Stromal cell of bone marrow (primary cell): ENCODE measurements around the gene MAPRE3.
A peak's percentile ranks its signal among the peaks of the same experiment; 100 is the strongest.
"Not testable (repeated sequence)": the region's sequence is repeated elsewhere in the genome, so short reads cannot be mapped to it uniquely, and the experiment has no call there.

Experiments used
- DNase-seq: peaks from one replicate; pipeline ENCODE4 v3.0.0-alpha.2; 2012; ENCODE audit warnings: low read depth

Gene MAPRE3

GRCh38 chr2:26970244-26970927 is at the start of gene MAPRE3:
TSS of gene MAPRE3 (plus strand) at chr2:26970637. CDS start at chr2:27022219, 51,582 bp downstream.
- DNase-seq, result peak; percentile 41

- no peak for DNase-seq
Measured at GRCh38 chr2:26921323-26921722, 49.1 kb upstream of the MAPRE3 start.

DNA sequence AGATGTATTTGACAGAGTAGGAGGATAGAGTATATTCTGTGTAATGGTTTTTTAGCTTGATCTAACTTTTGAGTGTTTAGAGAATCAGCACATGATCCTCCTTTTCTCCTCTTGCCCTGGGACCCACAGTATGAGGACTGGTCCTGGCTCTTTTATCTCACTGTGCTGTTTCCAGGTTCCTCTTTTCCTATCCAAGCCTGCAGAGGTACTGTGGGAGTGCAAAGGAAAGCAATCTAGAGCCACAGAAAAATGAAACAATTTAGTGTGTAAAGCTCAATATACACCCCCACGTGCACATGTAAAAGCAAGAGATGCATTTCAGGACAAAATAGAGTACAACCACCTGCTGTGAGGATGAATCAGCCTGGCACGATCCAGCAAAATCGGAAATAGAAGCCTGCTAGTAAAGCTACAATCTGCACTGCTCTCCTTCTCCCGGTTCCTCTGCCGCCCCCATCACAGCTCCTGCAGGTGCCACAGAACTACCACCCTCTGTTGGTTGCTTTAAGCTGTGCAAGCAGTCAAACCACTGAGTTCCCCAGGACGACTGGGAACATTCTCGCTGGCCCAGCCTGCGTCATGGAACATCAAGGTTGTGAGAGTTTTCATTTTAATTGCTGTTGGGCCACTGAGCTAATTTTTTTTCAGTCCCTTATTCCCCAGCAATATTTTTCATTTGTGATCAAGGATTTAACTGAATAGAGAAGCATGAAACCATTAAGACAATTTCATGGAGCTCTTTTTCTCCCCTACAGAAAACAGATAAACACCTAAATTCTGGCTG is 47.8 kb upstream of the MAPRE3 start:
- DNase-seq, result no peak

- not testable (repeated sequence) for DNase-seq
Measured at GRCh38 chr2:26923189-26923466, 47.3 kb upstream of the MAPRE3 start.

DNA sequence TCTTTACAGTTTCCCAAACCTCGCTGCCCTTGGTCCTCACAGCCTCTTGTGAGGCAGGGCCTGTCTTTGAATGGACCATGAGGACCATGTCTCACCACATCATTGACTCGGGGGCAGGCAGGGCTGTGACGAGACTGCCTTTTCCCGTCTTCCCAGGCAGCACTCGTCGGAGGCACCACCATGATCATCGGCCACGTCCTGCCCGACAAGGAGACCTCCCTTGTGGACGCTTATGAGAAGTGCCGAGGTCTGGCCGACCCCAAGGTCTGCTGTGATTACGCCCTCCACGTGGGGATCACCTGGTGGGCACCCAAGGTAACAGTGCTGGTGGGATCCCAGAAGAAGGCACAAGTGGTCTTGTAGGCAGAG is 45.7 kb upstream of the MAPRE3 start:
- DNase-seq, result no peak

DNA sequence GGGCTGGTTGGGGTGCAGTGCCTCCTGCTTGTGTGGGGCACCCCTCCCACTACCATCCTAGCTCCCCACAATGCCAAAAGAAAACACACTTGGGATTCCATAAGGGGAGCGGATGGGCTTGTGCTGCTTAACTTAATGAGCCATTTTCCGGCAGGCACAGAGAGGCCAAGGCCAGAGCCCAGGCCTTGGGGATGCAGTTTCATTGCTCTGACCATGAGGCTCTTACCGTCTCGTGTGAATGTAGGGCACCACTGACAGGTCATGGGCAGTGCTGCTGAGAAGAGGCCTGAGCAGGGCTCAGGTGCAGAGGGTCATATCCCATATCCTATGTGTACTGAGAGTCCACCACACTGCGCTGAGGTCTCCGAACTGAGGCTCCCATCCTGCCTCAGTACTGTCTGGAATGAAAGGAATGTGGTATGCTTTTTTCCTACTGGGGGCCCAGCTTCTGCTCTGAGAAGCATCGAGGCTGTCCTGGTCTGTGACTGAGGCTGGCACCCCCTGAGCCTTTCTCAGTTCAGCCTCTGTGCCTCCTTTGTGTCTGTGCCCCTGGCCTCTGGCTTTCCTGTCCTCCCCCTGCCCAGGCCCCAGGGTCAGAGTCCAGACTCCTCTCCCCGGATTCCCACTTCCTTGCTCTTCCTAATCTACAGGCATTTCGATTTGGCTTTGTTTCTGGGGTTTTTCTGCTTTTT is 45.2 kb upstream of the MAPRE3 start:
- no peak for DNase-seq

DNA sequence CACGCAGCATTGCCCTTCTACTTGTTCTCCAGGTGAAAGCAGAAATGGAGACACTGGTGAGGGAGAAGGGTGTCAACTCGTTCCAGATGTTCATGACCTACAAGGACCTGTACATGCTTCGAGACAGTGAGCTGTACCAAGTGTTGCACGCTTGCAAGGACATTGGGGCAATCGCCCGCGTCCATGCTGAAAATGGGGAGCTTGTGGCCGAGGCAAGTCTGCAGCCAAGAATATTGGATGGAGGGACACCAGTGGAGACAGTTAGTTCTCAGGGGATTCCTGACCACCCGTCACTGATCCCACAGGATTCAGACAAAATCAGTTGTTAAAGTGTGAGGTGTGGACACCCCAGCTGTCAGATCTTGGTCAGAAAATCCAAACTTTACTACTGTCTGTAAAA is 43.2 kb upstream of the MAPRE3 start:
- no peak for DNase-seq

GRCh38 chr2:26932974-26933373 is 37.5 kb upstream of the MAPRE3 start:
- DNase-seq, result no peak

GRCh38 chr2:26933431-26934334 is 36.8 kb upstream of the MAPRE3 start:
- no peak for DNase-seq

DNA sequence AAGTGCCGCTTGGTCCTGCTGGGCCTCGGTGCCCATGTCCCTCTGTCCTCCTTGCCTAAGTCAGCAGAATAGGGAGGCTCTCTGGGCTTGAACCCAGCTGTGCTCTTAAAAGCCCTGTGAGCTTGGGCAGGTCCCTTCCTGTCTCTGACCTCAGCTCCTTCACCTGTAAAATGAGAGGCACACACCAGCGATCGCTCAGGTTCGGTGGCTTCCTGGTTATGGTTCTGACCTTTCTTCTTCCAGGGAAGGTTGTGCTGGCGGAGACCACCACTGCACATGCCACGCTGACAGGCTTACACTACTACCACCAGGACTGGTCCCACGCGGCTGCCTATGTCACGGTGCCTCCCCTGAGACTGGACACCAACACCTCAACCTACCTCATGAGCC is 36.1 kb upstream of the MAPRE3 start:
- no peak for DNase-seq

DNA sequence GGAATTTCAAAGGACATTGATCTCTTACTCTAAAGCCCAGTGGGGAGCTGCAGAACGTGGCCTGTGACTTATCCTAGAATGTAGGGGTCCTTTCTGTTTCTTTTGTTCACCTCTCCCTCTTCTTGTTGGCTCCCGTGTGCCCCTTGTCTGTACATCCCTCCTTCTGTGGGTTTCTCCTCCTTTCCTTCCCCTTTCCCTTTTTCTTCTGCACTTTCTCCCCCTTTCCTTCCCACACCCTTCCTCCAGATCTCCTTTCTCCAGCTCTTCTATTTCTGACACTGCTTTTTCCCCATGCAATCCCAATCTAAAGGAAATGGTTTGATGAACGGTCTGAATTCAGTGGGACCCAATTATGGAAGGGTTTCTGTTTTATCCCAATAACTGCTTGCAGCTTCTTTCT is 35.5 kb upstream of the MAPRE3 start:
- no peak for DNase-seq

GRCh38 chr2:26936855-26937254 is 33.6 kb upstream of the MAPRE3 start:
- DNase-seq, result no peak

DNA sequence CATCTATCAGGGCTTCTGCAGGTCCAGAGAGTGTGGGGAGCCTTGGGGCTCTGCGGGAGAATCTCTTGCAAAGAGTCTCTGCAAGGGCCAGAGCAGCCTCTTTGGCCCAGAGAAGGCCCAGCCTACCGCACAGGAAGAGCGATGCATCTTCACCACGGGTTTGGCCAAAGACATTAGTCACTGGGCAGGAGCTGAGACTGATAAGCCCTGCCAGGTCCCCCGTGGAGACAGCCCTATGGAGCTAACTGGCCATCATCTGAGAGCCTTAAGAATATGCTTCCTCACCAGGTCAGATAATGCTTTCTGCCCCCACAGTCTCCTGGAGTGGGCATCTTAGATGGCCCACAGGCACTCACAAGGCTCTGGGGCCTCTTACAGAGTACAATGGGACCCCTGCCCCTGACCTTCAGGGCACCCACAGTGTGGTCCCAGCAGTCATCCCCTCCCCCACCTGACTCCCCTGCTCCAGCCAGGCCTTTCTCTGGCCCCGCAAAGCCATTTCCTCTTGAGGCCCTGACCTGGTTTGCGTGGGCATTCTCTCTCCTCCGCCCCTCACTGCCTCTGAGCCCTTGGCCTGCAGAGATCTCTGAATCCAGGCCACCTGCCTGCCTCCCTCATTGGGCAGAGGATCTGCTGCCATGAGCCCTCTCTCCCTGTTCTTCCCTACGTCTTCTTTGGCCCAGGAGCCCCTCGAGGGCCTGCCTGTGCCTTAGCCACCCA is 31.9 kb upstream of the MAPRE3 start:
- DNase-seq, result no peak

DNA sequence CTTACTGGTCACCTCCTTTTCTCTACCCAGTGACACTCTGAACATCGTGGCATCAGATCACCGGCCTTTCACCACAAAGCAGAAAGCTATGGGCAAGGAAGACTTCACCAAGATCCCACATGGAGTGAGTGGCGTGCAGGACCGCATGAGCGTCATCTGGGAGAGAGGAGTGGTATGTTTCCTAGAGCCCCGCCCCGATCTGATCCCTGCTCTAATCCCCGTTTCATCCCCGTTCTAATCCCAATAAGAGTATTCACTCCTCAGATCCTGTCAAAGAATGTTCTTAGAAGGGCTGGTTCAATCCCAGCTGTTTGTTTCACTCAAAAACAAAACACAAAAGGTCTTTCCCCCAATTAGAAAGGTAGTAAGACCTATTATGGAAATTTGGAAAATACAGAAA is 30.4 kb upstream of the MAPRE3 start:
- DNase-seq, result no peak

DNA sequence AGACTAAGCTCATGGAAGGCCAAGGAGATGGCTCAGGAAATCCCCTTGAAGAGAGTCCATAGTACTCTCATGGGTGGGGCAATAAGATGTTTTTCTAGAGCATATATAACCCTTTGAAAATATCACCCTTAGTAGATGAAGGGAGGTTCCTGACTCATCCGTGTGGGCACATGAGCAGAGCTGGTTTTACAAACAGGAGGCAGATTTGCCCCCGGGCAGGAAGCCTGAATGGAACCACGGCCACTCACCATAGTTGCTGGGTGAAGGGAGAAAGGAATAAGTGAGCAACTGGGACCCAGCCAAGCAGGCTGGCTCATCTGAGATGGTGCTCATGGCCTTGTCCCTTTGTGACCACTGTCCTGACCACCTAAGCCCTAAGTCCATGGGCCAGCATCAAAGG is 29.0 kb upstream of the MAPRE3 start:
- no peak for DNase-seq

- DNase-seq, result peak; percentile 9
Measured at GRCh38 chr2:26942543-26943295, 27.7 kb upstream of the MAPRE3 start.

- DNase-seq, result no peak
Measured at GRCh38 chr2:26945991-26946750, 24.3 kb upstream of the MAPRE3 start.

GRCh38 chr2:26946841-26947784 is 23.3 kb upstream of the MAPRE3 start:
- DNase-seq, result peak; percentile 15

DNA sequence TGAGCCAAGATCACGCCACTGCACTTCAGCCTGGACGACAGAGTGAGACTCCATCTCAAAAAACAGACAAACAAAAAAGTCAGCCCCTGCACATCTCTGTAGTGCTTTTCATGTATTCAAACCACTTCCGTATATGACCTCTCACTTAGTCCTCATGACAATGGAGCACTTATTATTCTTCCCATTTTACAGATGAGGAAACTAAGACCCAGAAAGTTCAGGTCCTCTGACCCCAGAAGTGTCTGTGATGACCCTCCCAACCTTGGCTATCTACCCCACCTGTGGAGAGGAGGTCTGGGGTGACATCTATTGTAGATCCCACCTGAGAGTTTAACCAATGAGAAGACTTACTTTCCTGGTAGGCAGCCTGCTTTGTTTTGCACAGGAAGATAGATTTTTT is 21.6 kb upstream of the MAPRE3 start:
- no peak for DNase-seq
